MCF 10A (cell line): ENCODE results near the gene GPRC5B. TPM values are rescaled to one million over a fixed set of nuclear protein-coding genes. Genes with fewer than 3 reads are reported as not detected.

ENCODE experiments used
- BruUV-seq: library from RNA; stranded (reverse); fragments of 400-500 nt; replicated peaks from 2 replicates; lab custom pipeline; 2021; lab: Mats Ljungman, UMichigan
- CTCF ChIA-PET: fragments of 300-600 bp; sonication (Branson Sonifier 250); formaldehyde crosslinking; extraction: SDS; loops from one replicate; lab custom pipeline; 2021; ENCODE audit warnings: antibody characterized with exemption, inconsistent platforms; lab: Yijun Ruan, JAX
- POLR2A ChIA-PET: fragments of 300-600, 350-650 bp; sonication (Branson Sonifier 250); formaldehyde crosslinking; extraction: SDS; loops from one replicate; lab custom pipeline; 2020; ENCODE audit warnings: antibody characterized with exemption, inconsistent platforms; lab: Yijun Ruan, JAX
- DNase-seq: peaks from one replicate; pipeline ENCODE4 v3.0.0-alpha.2; 2018; ENCODE audit not compliant: unreplicated experiment
- H3K27ac Mint-ChIP-seq: one replicate; pipeline ENCODE4 v1.8.0; 2022; ENCODE audit warnings: mild to moderate bottlenecking, low read depth, mixed read lengths; ENCODE audit not compliant: unreplicated experiment
- H3K27me3 Mint-ChIP-seq: one replicate; pipeline ENCODE4 v1.8.0; 2022; ENCODE audit warnings: mixed read lengths; ENCODE audit not compliant: insufficient read depth, unreplicated experiment
- H3K36me3 Mint-ChIP-seq: one replicate; pipeline ENCODE4 v1.8.0; 2022; ENCODE audit warnings: mild to moderate bottlenecking, moderate library complexity, mixed read lengths; ENCODE audit not compliant: insufficient read depth, unreplicated experiment
- H3K4me1 Mint-ChIP-seq: one replicate; pipeline ENCODE4 v1.8.0; 2022; ENCODE audit warnings: mixed read lengths; ENCODE audit not compliant: insufficient read depth, unreplicated experiment
- H3K4me3 Mint-ChIP-seq: one replicate; pipeline ENCODE4 v1.8.0; 2022; ENCODE audit warnings: mild to moderate bottlenecking, moderate library complexity, mixed read lengths; ENCODE audit not compliant: unreplicated experiment
- H3K9me3 Mint-ChIP-seq: one replicate; pipeline ENCODE4 v1.8.0; 2022; ENCODE audit warnings: mixed read lengths; ENCODE audit not compliant: unreplicated experiment
- CTCF ChIP-seq: fragments of 200-600 bp; IDR thresholded peaks from one replicate; pipeline ENCODE4 v1.8.0; 2022; ENCODE audit warnings: antibody characterized with exemption, mild to moderate bottlenecking; ENCODE audit not compliant: unreplicated experiment
- intact Hi-C: fragments of 100-400 bp; cut with micrococcal nuclease; formaldehyde crosslinking; loops from 2 replicates; pipeline ENCODE4 v1.14.1; 2022
- total RNA-seq: library from RNA; stranded (reverse); gene quantifications from 2 replicates; pipeline ENCODE4 v1.2.3, GENCODE V29; 2022

The GPRC5B gene
- total RNA-seq, 1 experiment from 2014 or later: not detected

DNA sequence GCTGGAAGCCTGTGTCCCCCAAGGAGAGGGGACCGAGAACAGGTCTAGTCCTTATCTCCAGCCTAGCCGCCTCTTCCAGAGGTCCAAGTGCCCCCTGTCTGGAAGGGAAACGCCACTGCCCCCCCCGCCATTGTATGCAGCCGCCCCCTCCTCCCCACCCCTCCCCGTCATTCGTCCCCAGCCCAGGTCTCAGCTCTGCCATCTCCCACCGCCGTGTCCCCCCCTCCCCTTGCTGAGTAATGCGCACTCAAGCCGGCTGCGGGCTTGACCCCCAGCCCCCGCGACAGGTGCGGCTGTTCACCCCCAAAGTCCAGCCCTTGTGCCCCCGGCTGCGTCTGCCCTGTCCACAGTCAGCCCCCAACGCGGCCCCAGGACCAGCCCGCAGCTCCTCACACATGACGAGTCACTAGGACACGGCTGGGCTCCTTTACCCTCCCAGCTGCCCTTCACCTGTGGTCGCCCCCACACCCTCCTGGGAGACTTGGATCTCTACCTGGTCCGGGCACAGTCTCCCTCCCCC is 622 bp downstream of the GPRC5B start:
- intact Hi-C loops: no loop called here
- TF ChIP-seq CTCF: no peak
- Mint-ChIP-seq H3K27me3 (peaks cover 12% of the 10 kb centered on the region), H3K4me1 (peaks cover 9% of the 10 kb centered on the region), H3K9me3 (no peaks in the 10 kb centered on the region), H3K36me3 (no peaks in the 10 kb centered on the region), H3K27ac (no peak overlapping the region), H3K4me3 (peak overlapping the region; percentile 60)
- POLR2A ChIA-PET: no interaction called here
- CTCF ChIA-PET: interaction anchor here (0.5 to 6.6 kb wide), 7 partner anchors 9 to 326 kb away, joined by 3 to 184 read pairs (median 3); no protein-coding TSS in a partner anchor
- no TSS peak for BruUV-seq
- DNase-seq: no peak

- BruUV-seq: no TSS peak
- Mint-ChIP-seq H3K4me3 (no peak overlapping the region), H3K9me3 (no peaks in the 10 kb centered on the region), H3K4me1 (peaks cover 10% of the 10 kb centered on the region), H3K27ac (no peak overlapping the region), H3K36me3 (no peaks in the 10 kb centered on the region), H3K27me3 (peaks cover 12% of the 10 kb centered on the region)
- DNase-seq: no peak
- ChIA-PET CTCF (interaction anchor here (1.2 to 6.6 kb wide), 3 partner anchors 283 to 326 kb away, joined by 3 to 184 read pairs (median 43); no protein-coding TSS in a partner anchor), POLR2A (interaction anchor here (0.7 kb wide), 1 partner anchor 244 kb away, joined by 4 read pairs; no protein-coding TSS in a partner anchor)
- intact Hi-C loops: no loop called here
- no peak for TF ChIP-seq CTCF
Observed at GRCh38 chr16:19883296-19883965, 1.2 kb downstream of the GPRC5B start.

DNA sequence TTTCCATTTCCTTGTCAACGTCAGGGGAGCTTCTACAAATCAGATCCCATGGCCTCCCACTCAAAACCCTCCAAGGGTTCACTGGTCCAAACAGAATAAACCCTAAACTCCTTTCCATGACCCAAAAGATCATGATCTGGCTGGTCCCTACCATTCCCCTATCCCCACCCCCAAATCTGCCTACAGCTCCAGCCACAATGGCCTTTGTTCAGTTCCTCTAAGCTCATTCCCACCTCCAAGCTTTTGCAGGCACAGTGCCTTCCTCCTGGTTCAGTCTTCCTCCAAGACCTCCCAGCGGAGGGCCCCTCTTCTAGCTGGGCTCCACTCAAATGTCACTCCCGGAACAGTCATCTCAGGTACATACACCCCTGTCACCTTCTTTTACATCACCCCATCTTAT is 2.0 kb downstream of the GPRC5B start:
- POLR2A ChIA-PET: interaction anchor here (0.7 to 0.9 kb wide), 2 partner anchors 21 to 243 kb away, joined by 3 to 4 read pairs; no protein-coding TSS in a partner anchor
- CTCF ChIA-PET: interaction anchor here (1.0 to 5.5 kb wide), 4 partner anchors 282 to 323 kb away, joined by 3 to 43 read pairs (median 4); no protein-coding TSS in a partner anchor
- Mint-ChIP-seq H3K4me1 (peaks cover 10% of the 10 kb centered on the region), H3K27ac (no peak overlapping the region), H3K27me3 (peaks cover 12% of the 10 kb centered on the region), H3K4me3 (no peak overlapping the region), H3K36me3 (no peaks in the 10 kb centered on the region), H3K9me3 (no peaks in the 10 kb centered on the region)
- no peak for TF ChIP-seq CTCF
- intact Hi-C loops: no loop called here
- DNase-seq: no peak
- BruUV-seq: no TSS peak

- DNase-seq: no peak
- intact Hi-C loops: no loop called here
- Mint-ChIP-seq H3K4me3 (no peak overlapping the region), H3K36me3 (no peaks in the 10 kb centered on the region), H3K27me3 (peaks cover 12% of the 10 kb centered on the region), H3K4me1 (peaks cover 10% of the 10 kb centered on the region), H3K9me3 (no peaks in the 10 kb centered on the region), H3K27ac (no peak overlapping the region)
- no TSS peak for BruUV-seq
- no peak for TF ChIP-seq CTCF
- CTCF ChIA-PET: interaction anchor here (1.0 to 5.5 kb wide), 4 partner anchors 282 to 322 kb away, joined by 3 to 43 read pairs (median 4); no protein-coding TSS in a partner anchor
- POLR2A ChIA-PET: interaction anchor here (0.9 kb wide), 1 partner anchor 20 kb away, joined by 3 read pairs; no protein-coding TSS in a partner anchor
Observed at GRCh38 chr16:19882186-19882585, 2.5 kb downstream of the GPRC5B start.
